Activated CD8-positive, alpha-beta memory T cell treated with anti-CD3 and anti-CD28 coated beads for 1 hour (primary cell): ENCODE measurements around the gene CLDN14.
"Not testable (repeated sequence)": the region's sequence is repeated elsewhere in the genome, so short reads cannot be mapped to it uniquely, and the experiment has no call there.

Experiments
- DNase-seq, 2 donors: peaks; one replicate each; pipeline ENCODE4 v3.0.0-alpha.2; 2020; ENCODE audit warnings: low read depth in 1 of 2; ENCODE audit errors: extremely low read depth in 1 of 2

Gene CLDN14

GRCh38 chr21:36502365-36502764, 22.4 kb upstream of the CLDN14 start:
- no peak for DNase-seq

DNA sequence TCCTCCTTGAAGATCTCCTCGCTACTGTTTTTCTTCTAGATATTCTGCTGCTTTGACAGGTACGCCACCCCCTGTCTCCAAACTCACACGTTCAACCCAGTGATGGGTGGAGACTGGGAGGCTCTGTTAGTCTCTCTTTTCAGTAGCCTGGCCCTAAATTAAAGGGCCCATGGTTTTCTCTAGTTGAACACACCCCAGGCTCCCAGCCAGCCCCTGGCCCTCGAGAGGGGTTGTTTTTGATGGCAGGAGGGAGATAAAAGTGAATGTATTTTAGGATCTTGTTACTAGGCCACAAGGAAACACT, 21.6 kb upstream of the CLDN14 start:
- no peak for DNase-seq

DNA sequence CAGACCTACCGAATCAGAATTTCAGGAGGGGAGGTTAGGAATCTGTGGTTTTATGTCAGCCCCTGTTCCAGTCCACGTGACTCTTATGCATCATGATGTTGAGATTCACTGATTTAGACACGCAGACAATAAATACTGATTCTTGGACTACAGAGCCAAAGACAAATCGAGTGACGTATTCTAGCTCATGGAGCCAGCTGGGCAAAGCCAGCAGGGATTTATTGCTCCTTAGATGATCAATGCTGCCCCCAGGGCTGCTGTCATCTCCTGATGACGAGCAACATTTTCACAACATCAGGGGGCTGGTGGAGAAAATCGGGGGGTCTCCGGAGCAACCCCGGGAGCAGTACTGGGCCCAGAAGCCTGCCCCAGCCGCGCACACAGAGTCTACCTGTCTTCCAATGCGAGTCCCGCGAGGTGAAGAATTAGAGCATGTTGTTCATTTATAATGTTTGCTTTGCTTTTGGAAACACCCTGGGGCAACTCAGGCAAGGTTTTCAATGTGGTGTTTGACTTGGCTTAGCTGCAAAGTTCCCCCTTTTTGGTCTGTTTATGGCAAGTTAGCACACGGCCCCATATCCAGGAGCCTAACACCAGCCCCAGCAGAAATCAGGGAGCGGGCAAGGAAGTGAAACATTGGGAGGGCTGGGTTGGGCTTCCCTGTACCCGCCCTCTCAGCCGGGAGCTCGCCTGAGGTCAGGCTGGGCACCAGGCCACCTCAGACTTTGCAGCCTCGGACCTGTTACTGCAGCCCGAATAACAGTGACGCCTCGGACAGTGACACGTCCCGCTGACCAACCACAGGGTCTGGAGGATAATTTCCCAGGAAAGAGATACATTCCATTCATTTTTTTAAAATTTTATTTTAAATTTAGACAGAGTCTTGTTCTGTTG, 19.9 kb upstream of the CLDN14 start:
- no peak for DNase-seq

GRCh38 chr21:36494557-36494956, 14.6 kb upstream of the CLDN14 start:
- no peak for DNase-seq

- DNase-seq, result no peak
Observed at GRCh38 chr21:36491209-36491910, 11.4 kb upstream of the CLDN14 start.

DNA sequence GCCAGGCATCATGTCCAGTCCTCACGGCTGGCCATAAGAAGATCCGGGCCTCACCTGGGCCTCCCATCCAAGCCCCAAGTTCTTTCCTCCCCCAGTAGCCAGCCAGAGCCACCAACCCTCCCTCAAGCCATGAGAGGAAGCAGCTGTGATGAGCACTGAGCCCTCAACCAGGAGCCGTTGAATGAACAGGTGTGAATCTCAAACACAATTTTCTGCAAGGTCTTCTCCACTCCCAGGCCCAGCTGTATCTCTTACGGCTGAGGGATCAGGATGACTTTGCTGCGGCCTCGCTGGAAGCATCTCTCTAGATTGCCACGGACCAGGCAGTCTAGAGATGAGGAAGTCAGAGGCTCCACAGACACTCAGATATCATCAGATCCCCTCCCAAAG, 9.8 kb upstream of the CLDN14 start:
- DNase-seq, result no peak

- no peak for DNase-seq
Observed at GRCh38 chr21:36489103-36489775, 9.3 kb upstream of the CLDN14 start.

GRCh38 chr21:36487641-36488307, 7.9 kb upstream of the CLDN14 start:
- DNase-seq, result no peak

DNA sequence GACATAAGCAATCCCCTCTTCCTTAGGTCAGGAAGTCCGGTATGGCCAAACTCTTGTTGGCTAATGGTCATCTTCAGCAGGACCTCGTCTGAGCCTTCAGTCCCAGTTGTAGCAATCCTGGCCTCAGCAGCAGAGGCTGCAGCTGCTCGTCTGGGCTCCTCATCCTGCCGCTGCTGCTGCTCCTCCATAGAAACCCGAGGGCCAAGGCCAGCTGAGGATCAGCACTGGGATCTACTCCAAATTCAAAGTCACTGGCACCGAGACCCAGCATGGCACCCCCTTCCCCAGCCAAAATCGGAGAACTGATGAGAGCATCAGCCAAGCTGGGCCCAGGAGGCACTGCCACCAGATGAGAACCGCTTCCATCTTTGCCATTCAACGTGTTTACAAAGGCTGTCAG, 6.3 kb upstream of the CLDN14 start:
- no peak for DNase-seq

- DNase-seq, result no peak
Observed at GRCh38 chr21:36485476-36485875, 5.6 kb upstream of the CLDN14 start.

- no peak for DNase-seq
Observed at GRCh38 chr21:36483095-36483494, 3.2 kb upstream of the CLDN14 start.

DNA sequence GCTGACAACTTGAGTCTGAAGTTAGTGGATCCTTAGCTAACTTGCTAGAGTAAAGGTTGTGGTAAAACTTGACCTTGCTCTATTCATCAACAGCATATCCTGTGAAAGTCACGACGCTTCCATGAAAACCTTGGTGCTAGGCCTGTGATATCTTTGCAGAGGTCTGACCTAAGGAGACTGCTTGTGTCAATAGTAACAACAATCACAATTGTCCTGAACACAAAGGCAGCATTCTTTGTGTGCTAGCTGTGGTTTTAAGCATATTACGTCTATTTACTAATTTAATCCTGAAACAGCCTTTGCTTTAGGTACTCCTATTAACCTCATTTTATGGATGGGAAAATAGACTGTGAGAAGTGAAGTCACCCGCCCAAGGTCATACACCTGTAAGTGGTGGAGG, 2.8 kb upstream of the CLDN14 start:
- no peak for DNase-seq

GRCh38 chr21:36482181-36482580, 2.3 kb upstream of the CLDN14 start:
- no peak for DNase-seq

GRCh38 chr21:36481639-36482038, 1.7 kb upstream of the CLDN14 start:
- no peak for DNase-seq

DNA sequence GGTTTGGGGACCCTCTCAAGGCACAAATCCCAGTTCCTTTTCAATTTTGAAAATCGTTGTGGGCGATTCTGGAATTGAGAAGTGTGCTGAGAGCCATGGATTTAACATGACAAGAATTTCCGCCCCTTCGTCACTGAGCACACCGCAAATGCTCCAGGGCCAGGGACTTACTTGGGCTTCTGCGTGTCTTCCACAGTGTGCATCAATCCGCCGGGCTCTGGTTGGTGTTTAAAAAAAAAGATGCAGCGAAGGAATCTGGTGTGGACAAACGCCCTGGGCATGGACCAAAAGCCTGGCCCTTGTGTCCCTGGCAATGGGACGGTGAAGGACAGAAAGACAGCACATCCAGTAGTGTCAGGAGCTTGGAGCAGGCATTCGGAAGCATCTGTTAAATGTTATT, 696 bp upstream of the CLDN14 start:
- no peak for DNase-seq

- no peak for DNase-seq
Observed at GRCh38 chr21:36478941-36479340, 981 bp downstream of the CLDN14 start.

- DNase-seq, result no peak
Observed at GRCh38 chr21:36478207-36478701, 1.7 kb downstream of the CLDN14 start.

- DNase-seq, result no peak
Observed at GRCh38 chr21:36477559-36477958, 2.4 kb downstream of the CLDN14 start.

GRCh38 chr21:36477001-36477400, 2.9 kb downstream of the CLDN14 start:
- DNase-seq, result no peak

GRCh38 chr21:36476541-36476940, 3.4 kb downstream of the CLDN14 start:
- not testable (repeated sequence) for DNase-seq

DNA sequence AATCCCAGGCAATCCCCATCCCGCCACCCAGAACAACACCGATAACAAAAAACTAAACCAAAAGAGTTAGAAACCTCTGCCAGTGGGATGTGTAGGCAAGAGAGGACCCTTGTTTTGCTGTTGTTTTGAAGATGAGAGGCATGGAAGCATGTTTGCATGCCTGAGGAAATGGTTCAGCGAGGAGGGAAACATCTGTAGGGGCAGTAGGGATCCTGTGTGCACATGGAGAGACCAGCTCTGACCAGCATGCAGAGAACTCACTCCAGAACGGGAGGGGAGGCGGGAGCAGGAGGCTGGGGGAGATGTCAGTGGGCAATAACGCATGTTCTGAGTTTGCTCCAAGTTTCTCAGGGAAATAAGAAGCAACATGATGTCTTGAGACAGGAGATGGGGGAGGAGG, 5.3 kb downstream of the CLDN14 start:
- DNase-seq, result no peak
